Ishikawa (cell line): ENCODE results near the gene SMAD2.

Experiments
- EP300 ChIP-seq: IDR thresholded peaks from 2 replicates; pipeline ENCODE4 v1.6.1; 2012; ENCODE audit warnings: borderline replicate concordance
- REST ChIP-seq: IDR thresholded peaks from 2 replicates; pipeline ENCODE4 v1.6.1; 2012; ENCODE audit warnings: low read depth, mild to moderate bottlenecking
- TCF12 ChIP-seq: IDR thresholded peaks from 2 replicates; pipeline ENCODE4 v1.6.1; 2012; ENCODE audit warnings: low read depth
- USF1 ChIP-seq: IDR thresholded peaks from 2 replicates; pipeline ENCODE4 v1.6.1; 2012

- TF ChIP-seq EP300 (no peak), USF1 (no peak), REST (no peak), TCF12 (no peak)
These were observed 99.7 kb downstream of the SMAD2 start for GRCh38 chr18:47830772-47831171.
